Upper lobe of right lung (tissue), 1 donor: ENCODE measurements around the gene DLG2. TPM values are rescaled to one million over a fixed set of nuclear protein-coding genes. Genes with fewer than 3 reads are reported as not detected.

Source experiments
- ATAC-seq: fragments of 200-7000 bp; cut with Tn5 transposase; one replicate; pipeline ENCODE4 v1.9.1; 2020; ENCODE audit warnings: mild to moderate bottlenecking, moderate library complexity
- DNase-seq: peaks from one replicate; pipeline ENCODE4 v3.0.0-alpha.2; 2020
- H3K27ac ChIP-seq: fragments of 200-600 bp; one replicate; pipeline ENCODE4 v1.8.0; 2022
- H3K27me3 ChIP-seq: fragments of 200-600 bp; one replicate; pipeline ENCODE4 v1.8.0; 2022; ENCODE audit warnings: mild to moderate bottlenecking
- H3K36me3 ChIP-seq: fragments of 200-600 bp; one replicate; pipeline ENCODE4 v1.8.0; 2022
- H3K4me1 ChIP-seq: fragments of 200-600 bp; one replicate; pipeline ENCODE4 v1.8.0; 2022
- H3K4me3 ChIP-seq: fragments of 200-600 bp; one replicate; pipeline ENCODE4 v1.8.0; 2022; ENCODE audit warnings: mild to moderate bottlenecking
- H3K9me3 ChIP-seq: fragments of 200-600 bp; one replicate; pipeline ENCODE4 v1.8.0; 2022
- intact Hi-C: fragments of 100-400 bp; cut with DNase I; formaldehyde crosslinking; loops from one replicate; pipeline ENCODE4 v1.11.0; 2022
- total RNA-seq: library from RNA; stranded (reverse); fragmentation: NEBNext Ultra II Directional; extraction: Animal tissue kit (Norgen Biotek cat#: 25700); gene quantifications from one replicate; pipeline ENCODE4 v1.2.1, GENCODE V29; 2021
- TF ChIP-seq, protein P1 (sequence below): fragments of 200-600 bp; IDR thresholded peaks from one replicate; pipeline ENCODE4 v1.8.0; 2022; ENCODE audit warnings: antibody characterized with exemption
- donor health status: DM: no; HTN: yes; CAD: no; lungs with severe emphysema.

DLG2 gene
- total RNA-seq, 1 donor from 2014 or later, result 9.7 TPM

DNA sequence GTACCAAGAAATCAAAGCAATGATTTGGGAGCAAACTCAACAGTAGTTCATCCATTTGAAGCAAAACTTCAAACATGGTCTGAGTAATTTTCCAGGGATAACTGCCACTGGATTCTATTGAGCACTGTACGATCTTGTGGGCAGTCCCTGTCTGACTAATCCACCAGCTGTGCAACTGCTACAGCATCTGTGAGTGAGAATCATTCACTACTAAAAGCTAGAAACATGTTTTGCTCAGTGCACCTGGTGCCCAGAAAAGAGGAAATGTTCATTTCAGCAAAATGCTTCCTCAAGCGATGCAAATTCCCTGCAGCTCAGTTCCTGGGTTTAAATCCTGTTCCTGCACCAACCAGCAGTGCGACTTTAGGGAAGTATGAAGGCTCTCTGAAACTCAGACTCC is 1077.9 kb downstream of the DLG2 start:
- TF ChIP-seq, protein P1, sequence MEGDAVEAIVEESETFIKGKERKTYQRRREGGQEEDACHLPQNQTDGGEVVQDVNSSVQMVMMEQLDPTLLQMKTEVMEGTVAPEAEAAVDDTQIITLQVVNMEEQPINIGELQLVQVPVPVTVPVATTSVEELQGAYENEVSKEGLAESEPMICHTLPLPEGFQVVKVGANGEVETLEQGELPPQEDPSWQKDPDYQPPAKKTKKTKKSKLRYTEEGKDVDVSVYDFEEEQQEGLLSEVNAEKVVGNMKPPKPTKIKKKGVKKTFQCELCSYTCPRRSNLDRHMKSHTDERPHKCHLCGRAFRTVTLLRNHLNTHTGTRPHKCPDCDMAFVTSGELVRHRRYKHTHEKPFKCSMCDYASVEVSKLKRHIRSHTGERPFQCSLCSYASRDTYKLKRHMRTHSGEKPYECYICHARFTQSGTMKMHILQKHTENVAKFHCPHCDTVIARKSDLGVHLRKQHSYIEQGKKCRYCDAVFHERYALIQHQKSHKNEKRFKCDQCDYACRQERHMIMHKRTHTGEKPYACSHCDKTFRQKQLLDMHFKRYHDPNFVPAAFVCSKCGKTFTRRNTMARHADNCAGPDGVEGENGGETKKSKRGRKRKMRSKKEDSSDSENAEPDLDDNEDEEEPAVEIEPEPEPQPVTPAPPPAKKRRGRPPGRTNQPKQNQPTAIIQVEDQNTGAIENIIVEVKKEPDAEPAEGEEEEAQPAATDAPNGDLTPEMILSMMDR, result no peak
- Histone ChIP-seq H3K4me1 (no peaks in the 10 kb centered on the region), H3K36me3 (no peaks in the 10 kb centered on the region), H3K4me3 (no peak overlapping the region), H3K27me3 (no peaks in the 10 kb centered on the region), H3K9me3 (no peaks in the 10 kb centered on the region), H3K27ac (no peak overlapping the region)
- intact Hi-C loops, result no loop called here
- ATAC-seq, result no peak
- DNase-seq, result no peak

DNA sequence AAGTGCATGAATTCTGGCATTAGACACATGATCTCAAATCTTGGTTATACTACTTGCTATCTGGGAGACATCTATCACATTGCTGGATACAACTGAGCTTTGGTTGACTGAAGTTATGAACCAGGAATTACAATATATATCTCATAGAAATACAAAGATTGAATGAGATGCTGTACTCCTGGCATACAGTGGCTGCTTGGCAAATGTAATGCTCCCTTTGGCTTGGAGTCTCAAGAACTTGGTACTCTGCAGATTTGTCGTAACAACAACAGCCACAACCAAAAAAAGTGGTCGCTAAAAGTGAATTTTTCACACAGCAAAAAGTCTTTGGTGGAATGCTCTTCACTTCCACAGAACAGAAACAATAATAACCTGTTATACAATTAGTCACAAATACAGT is 1082.6 kb downstream of the DLG2 start:
- intact Hi-C loops, result no loop called here

DNA sequence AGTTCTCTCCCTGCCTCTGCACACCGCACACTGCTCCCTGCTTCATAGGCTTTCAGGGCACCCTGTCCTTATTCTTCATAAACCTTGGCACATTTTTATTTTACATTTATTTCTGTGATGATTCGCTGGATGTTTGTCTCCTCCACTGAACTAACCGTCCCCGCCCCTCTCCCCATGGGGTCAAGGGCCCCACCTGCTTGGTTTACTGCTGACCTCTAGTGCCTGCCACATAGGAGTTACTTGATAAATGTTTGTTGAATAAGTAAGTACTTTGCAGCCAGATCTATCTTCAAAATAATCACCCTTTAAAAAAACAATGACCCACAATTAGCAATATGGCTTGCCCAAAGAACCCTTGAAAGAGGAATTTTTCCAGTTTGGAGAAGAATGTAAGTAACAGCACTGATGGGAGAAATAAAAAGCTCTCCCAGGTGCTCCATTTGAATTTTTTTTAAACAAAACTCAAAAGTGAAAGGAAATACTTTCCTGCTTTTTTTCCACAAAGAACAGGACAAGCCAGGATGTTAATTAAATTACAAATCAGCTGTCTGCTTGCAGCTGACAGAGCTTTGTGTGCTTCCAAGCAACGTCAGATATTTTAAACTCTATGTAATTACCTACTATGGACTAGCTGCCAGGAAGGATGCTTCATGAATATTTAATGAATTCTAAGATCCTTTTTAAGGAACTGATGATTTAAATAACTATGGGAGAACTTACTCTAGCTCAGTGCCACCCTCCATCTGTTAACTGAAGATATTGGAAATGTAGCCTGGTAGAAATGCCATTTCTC is 1083.6 kb downstream of the DLG2 start:
- DNase-seq, result no peak
- Histone ChIP-seq H3K27me3 (no peaks in the 10 kb centered on the region), H3K27ac (no peak overlapping the region), H3K9me3 (no peaks in the 10 kb centered on the region), H3K36me3 (no peaks in the 10 kb centered on the region), H3K4me3 (no peak overlapping the region), H3K4me1 (no peaks in the 10 kb centered on the region)
- intact Hi-C loops, result no loop called here
- ATAC-seq, result no peak
- TF ChIP-seq, protein P1, result no peak

More for the DNA sequence above, 1082.6 kb downstream of the DLG2 start:
- H3K27ac ChIP-seq, result no peak overlapping the region
- H3K36me3 ChIP-seq, result no peaks in the 10 kb centered on the region
- ATAC-seq (no peak), DNase-seq (no peak)
- H3K4me1 ChIP-seq, result no peaks in the 10 kb centered on the region
- H3K4me3 ChIP-seq, result no peak overlapping the region
- no peaks in the 10 kb centered on the region for H3K9me3 ChIP-seq
- TF ChIP-seq, protein P1, result no peak
- H3K27me3 ChIP-seq, result no peaks in the 10 kb centered on the region

DNA sequence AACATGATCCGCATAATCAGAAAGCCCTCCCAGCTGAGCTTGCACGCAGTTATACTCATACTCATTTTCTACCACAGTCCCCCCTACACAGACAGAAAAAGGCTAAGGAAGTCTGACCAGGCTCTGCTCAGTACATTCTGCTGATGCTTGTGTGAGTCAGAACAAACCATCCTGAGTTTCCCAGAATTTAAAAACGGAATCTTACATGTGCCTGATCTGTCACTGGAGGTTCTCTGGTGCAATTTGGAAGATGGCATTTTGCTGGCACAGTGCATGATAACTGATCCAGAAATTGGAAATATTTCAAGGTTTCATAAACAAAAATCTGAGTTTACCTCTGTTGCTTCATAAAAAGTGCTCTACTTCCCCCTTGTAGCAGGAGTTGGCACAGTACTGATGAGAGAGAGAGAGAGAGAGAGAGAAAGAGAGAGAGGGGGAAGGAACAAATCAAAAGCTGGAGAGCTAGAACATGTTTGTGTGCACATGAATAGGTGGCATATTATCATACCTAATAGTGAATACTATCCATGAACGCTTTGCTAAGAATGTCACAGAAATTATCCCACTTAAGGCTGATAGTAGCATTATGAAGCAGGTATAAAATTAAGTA is 1085.3 kb downstream of the DLG2 start:
- Histone ChIP-seq H3K9me3 (no peaks in the 10 kb centered on the region), H3K36me3 (no peaks in the 10 kb centered on the region), H3K27ac (no peak overlapping the region), H3K27me3 (no peaks in the 10 kb centered on the region), H3K4me1 (no peaks in the 10 kb centered on the region), H3K4me3 (no peak overlapping the region)
- ATAC-seq, result no peak
- TF ChIP-seq, protein P1, result no peak
- intact Hi-C loops, result no loop called here
- no peak for DNase-seq

DNA sequence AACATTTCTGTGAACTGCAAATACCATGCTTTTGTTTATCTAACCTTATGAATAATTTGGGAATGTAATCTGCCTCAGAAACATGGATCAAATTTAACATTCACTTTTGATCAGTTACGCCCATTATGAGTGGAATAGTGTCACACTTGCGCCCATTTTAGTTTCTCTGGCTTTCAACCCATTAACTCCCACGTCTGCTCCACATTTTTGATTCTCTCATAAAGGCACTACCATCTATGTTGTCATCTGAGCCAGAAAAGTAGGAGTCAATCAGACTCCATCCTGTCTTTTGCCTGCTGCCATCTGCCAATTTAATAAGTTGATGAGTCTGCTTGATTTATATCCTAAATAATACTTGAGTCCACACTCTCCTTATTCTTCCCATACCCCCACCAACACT is 1090.7 kb downstream of the DLG2 start:
- ATAC-seq, result no peak
- H3K27me3 ChIP-seq, result no peaks in the 10 kb centered on the region

More for the DNA sequence above, 1090.7 kb downstream of the DLG2 start:
- intact Hi-C loops, result no loop called here
- no peak for DNase-seq
- Histone ChIP-seq H3K9me3 (no peaks in the 10 kb centered on the region), H3K36me3 (no peaks in the 10 kb centered on the region), H3K4me3 (no peak overlapping the region), H3K4me1 (no peaks in the 10 kb centered on the region), H3K27ac (no peak overlapping the region)
- TF ChIP-seq, protein P1, result no peak
